Stimulated activated CD8-positive, alpha-beta memory T cell treated with anti-CD3 and anti-CD28 coated beads, Interleukin-15, amount 100 ng/mL, for 1 hour (primary cell): Measurements from ENCODE around the gene NCAPD3.
A peak's percentile ranks its signal among the peaks of the same experiment; 100 is the strongest.

Experiments used
- DNase-seq: peaks from one replicate; pipeline ENCODE4 v3.0.0-alpha.2; 2020; ENCODE audit warnings: low read depth

NCAPD3 gene

GRCh38 chr11:134158023-134158422 lies 65.7 kb downstream of the NCAPD3 start:
- no peak for DNase-seq

- no peak for DNase-seq
Observed at GRCh38 chr11:134157451-134157850, 66.3 kb downstream of the NCAPD3 start.

GRCh38 chr11:134155946-134156865 lies 67.6 kb downstream of the NCAPD3 start:
- DNase-seq = no peak

GRCh38 chr11:134155456-134155855 lies 68.3 kb downstream of the NCAPD3 start:
- no peak for DNase-seq

GRCh38 chr11:134154441-134154840 lies 69.3 kb downstream of the NCAPD3 start:
- DNase-seq = no peak

- DNase-seq = no peak
Observed at GRCh38 chr11:134153147-134153905, 70.4 kb downstream of the NCAPD3 start.

- no peak for DNase-seq
Observed at GRCh38 chr11:134152696-134153095, 71.1 kb downstream of the NCAPD3 start.

- DNase-seq = no peak
Observed at GRCh38 chr11:134151083-134151747, 72.6 kb downstream of the NCAPD3 start.

- DNase-seq = no peak
Observed at GRCh38 chr11:134150195-134150903, 73.4 kb downstream of the NCAPD3 start.

- DNase-seq = no peak
Observed at GRCh38 chr11:134149371-134149770, 74.4 kb downstream of the NCAPD3 start.

GRCh38 chr11:134146598-134146997 lies 77.2 kb downstream of the NCAPD3 start:
- no peak for DNase-seq

GRCh38 chr11:134145715-134146114 lies 78.1 kb downstream of the NCAPD3 start:
- no peak for DNase-seq

- DNase-seq = no peak
Observed at GRCh38 chr11:134144744-134145143, 79.0 kb downstream of the NCAPD3 start.

- DNase-seq = no peak
Observed at GRCh38 chr11:134143801-134144200, 80.0 kb downstream of the NCAPD3 start.

- no peak for DNase-seq
Observed at GRCh38 chr11:134142536-134142935, 81.2 kb downstream of the NCAPD3 start.

GRCh38 chr11:134140961-134141490 lies 82.7 kb downstream of the NCAPD3 start:
- DNase-seq = no peak

GRCh38 chr11:134139873-134140331 lies 83.9 kb downstream of the NCAPD3 start:
- peak; percentile 20 for DNase-seq

- no peak for DNase-seq
Observed at GRCh38 chr11:134139303-134139872, 84.4 kb downstream of the NCAPD3 start.

- no peak for DNase-seq
Observed at GRCh38 chr11:134138376-134138775, 85.4 kb downstream of the NCAPD3 start.

- DNase-seq = no peak
Observed at GRCh38 chr11:134134167-134134566, 89.6 kb downstream of the NCAPD3 start.

- DNase-seq = no peak
Observed at GRCh38 chr11:134132808-134133207, 91.0 kb downstream of the NCAPD3 start.
